Activated T-helper 1 cell treated with Interleukin-2 at 50 U/mL for 16 hours (primary cell): Measurements from ENCODE around the gene CABLES1.

Experiments
- DNase-seq: peaks from one replicate; pipeline ENCODE4 v3.0.0-alpha.2; 2020; ENCODE audit warnings: low read depth

The CABLES1 gene

DNA sequence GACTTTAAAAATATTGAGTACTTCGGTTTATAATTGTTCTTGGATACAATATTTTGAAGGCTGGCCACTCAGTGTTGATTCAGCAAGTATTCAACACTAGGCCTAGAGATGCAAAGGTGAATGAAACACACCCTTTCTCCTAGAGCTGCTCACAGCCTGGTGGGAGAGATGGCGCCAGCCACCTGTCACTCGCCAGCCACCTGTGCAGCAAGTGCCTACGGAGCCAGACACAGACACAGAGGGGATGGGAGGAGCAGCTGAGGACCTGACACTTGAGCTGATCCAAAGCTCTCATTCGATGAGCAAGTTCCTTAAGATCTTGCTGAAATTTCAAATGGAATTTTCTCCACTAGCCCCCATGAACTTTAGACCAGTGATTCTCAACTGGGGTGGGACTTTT, 166.7 kb downstream of the CABLES1 start:
- no peak for DNase-seq

DNA sequence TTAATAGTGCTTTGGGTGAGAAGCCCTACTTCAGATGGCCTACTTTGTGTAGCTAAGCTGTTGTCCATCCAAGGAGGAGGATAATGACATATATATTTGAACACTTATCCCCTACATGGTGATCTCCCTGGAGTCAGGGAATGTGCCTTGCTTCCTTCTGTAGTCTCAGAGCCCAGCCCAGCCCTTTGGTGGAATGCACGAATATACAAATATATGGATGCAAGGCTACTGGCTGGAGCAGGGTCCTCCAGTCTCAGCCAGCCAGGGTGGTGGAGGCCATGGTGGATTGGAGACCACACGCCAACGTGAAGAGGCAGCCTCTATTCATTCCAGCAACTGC, 167.2 kb downstream of the CABLES1 start:
- DNase-seq, result no peak

DNA sequence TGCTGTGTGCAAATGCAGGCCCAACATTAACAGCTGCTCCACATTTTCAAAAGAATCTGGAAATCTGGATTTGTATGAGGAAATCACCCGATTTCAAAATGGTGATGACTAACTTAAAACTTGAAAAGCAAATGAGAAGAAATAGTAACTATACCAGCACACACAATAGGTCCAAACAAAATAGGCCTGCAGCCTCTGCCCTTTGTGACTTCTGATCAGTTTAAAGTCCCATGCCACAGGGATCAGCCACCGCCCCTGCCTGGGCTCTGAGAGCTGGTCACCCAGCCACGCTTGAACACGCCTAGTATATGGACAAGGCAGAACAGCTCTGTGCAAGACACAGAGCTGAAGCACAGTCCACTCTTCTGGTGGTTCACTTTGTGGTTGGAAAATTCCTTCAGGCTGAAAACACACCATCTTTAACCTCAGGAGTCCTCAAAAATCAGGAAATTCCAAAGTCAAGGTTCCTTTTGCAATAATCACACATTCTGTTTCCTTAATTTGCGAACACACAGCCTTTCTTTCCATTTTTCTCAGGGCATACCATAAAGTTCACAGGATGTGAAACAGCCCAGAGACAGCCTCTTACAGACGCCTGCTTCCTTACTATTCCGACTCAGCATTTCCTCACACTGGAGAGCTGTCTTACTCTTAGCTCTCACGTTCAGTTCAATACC, 167.7 kb downstream of the CABLES1 start:
- no peak for DNase-seq

DNA sequence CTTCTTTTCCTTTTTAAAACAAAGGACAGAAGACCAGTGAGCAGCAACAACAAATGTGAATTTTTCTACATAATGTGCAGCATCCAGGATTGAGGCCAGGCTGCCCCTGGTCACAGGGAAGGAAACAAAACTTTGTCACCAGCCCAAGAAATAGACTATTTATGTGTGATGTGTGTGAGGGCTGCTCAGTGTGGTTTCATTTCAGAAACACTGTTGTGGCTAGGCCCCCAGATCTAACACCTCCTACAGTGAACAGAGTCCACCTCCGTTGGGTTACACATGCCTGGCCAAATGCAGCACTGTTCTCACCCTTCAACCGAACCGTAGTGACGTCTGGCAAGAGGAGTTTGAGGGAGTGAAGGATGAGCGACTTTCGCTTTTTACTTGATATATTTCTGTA, 171.5 kb downstream of the CABLES1 start:
- no peak for DNase-seq

- DNase-seq, result no peak
These were observed 172.4 kb downstream of the CABLES1 start for GRCh38 chr18:23307567-23308295.
